ENCODE measurements around the gene CALM1.

The CALM1 gene

GRCh38 chr14:90442388-90442787 lies 45.6 kb downstream of the CALM1 start:
- no peak for DNase-seq (ENCODE audit: low read depth in 2 of 2)

- no peak for DNase-seq (ENCODE audit: low read depth in 2 of 2)
These were observed 46.6 kb downstream of the CALM1 start for GRCh38 chr14:90443161-90444076.

GRCh38 chr14:90444077-90444696 lies 47.4 kb downstream of the CALM1 start:
- no peak for DNase-seq (ENCODE audit: low read depth in 2 of 2)

- DNase-seq (ENCODE audit: low read depth in 2 of 2) = no peak
These were observed 48.2 kb downstream of the CALM1 start for GRCh38 chr14:90445011-90445410.

- no peak for DNase-seq (ENCODE audit: low read depth in 2 of 2)
These were observed 49.6 kb downstream of the CALM1 start for GRCh38 chr14:90446405-90446804.

- DNase-seq (ENCODE audit: low read depth in 2 of 2) = no peak
These were observed 51.1 kb downstream of the CALM1 start for GRCh38 chr14:90447720-90448497.

- DNase-seq (ENCODE audit: low read depth in 2 of 2) = no peak
These were observed 52.6 kb downstream of the CALM1 start for GRCh38 chr14:90449411-90449810.

- no peak for DNase-seq (ENCODE audit: low read depth in 2 of 2)
These were observed 53.3 kb downstream of the CALM1 start for GRCh38 chr14:90450151-90450550.

GRCh38 chr14:90450667-90451066 lies 53.8 kb downstream of the CALM1 start:
- DNase-seq (ENCODE audit: low read depth in 2 of 2) = no peak

GRCh38 chr14:90451443-90451842 lies 54.6 kb downstream of the CALM1 start:
- no peak for DNase-seq (ENCODE audit: low read depth in 2 of 2)

- no peak for DNase-seq (ENCODE audit: low read depth in 2 of 2)
These were observed 55.1 kb downstream of the CALM1 start for GRCh38 chr14:90451961-90452360.

- DNase-seq (ENCODE audit: low read depth in 2 of 2) = no peak
These were observed 55.5 kb downstream of the CALM1 start for GRCh38 chr14:90452366-90452765.

GRCh38 chr14:90453401-90453951 lies 56.6 kb downstream of the CALM1 start:
- DNase-seq (ENCODE audit: low read depth in 2 of 2) = no peak

GRCh38 chr14:90454041-90455000 lies 57.5 kb downstream of the CALM1 start:
- no peak for DNase-seq (ENCODE audit: low read depth in 2 of 2)

- no peak for DNase-seq (ENCODE audit: low read depth in 2 of 2)
These were observed 58.3 kb downstream of the CALM1 start for GRCh38 chr14:90455100-90455571.

GRCh38 chr14:90456551-90456950 lies 59.7 kb downstream of the CALM1 start:
- DNase-seq (ENCODE audit: low read depth in 2 of 2) = no peak

- DNase-seq (ENCODE audit: low read depth in 2 of 2) = no peak
These were observed 60.4 kb downstream of the CALM1 start for GRCh38 chr14:90457186-90457585.

Measured in stimulated activated CD4-positive, alpha-beta T cell treated with anti-CD3 and anti-CD28 coated beads, Interleukin-1b, Interleukin-23, amount 100 ng/mL, for 4 hours (primary cell).